ENCODE results near the gene WBP11.

GRCh38 chr12:14842315-14842714 lies 39.0 kb upstream of the WBP11 start:
- TF ChIP-seq POLR2AphosphoS5 (IDR thresholded peaks at IDR 0.05), result no peak
- no peak for TF ChIP-seq CTCF (IDR thresholded peaks at IDR 0.05)
- TF ChIP-seq EP300 (IDR thresholded peaks at IDR 0.05), result no peak
